Liver (tissue), 9 donors: ENCODE results near the gene SEMA3E. TPM values are rescaled to one million over a fixed set of nuclear protein-coding genes. Genes with fewer than 3 reads are reported as not detected.

Experiments
- DNase-seq: peaks from one replicate; pipeline ENCODE4 v3.0.0-alpha.2; 2017; ENCODE audit warnings: low spot score
- H3K27ac ChIP-seq, 2 donors: one replicate each; pipeline ENCODE4 v1.7.0; 2013; ENCODE audit warnings: inconsistent platforms in 2 of 2, low read length in 2 of 2, control low read depth in 1 of 2, low read depth in 1 of 2, mild to moderate bottlenecking in 1 of 2
- H3K27me3 ChIP-seq, 4 donors: one replicate each; pipeline versions ENCODE4 v1.6.1 to v1.7.0; 2013; ENCODE audit warnings: low read length in 3 of 4, inconsistent platforms in 1 of 4, mild to moderate bottlenecking in 1 of 4, moderate library complexity in 1 of 4; ENCODE audit not compliant: control insufficient read depth in 4 of 4, insufficient read depth in 4 of 4
- H3K36me3 ChIP-seq, 4 donors: one replicate each; pipeline versions ENCODE4 v1.6.1 to v1.7.0; 2013; ENCODE audit warnings: low read length in 3 of 4, mild to moderate bottlenecking in 3 of 4, low read depth in 1 of 4, moderate library complexity in 1 of 4; ENCODE audit not compliant: control insufficient read depth in 4 of 4, insufficient read depth in 3 of 4
- H3K4me1 ChIP-seq, 4 donors: one replicate each; pipeline versions ENCODE4 v1.6.1 to v1.7.0; 2013; ENCODE audit warnings: low read length in 3 of 4, mild to moderate bottlenecking in 3 of 4, moderate library complexity in 1 of 4; ENCODE audit not compliant: control insufficient read depth in 4 of 4, insufficient read depth in 4 of 4
- H3K4me3 ChIP-seq, 3 donors: one replicate each; pipeline versions ENCODE4 v1.6.1 to v1.7.0; 2013; ENCODE audit warnings: low read length in 3 of 3, control low read depth in 1 of 3, low read depth in 1 of 3, mild to moderate bottlenecking in 1 of 3
- H3K9ac ChIP-seq, 2 donors: one replicate each; pipeline ENCODE4 v1.7.0; 2013; ENCODE audit warnings: low read length in 2 of 2, mild to moderate bottlenecking in 2 of 2, moderate library complexity in 2 of 2, control low read depth in 1 of 2, low read depth in 1 of 2
- H3K9me3 ChIP-seq, 4 donors: one replicate each; pipeline versions ENCODE4 v1.6.1 to v1.7.0; 2013; ENCODE audit warnings: low read length in 3 of 4; ENCODE audit not compliant: control insufficient read depth in 4 of 4
- ATF3 ChIP-seq: IDR thresholded peaks from 2 replicates; pipeline ENCODE4 v1.6.1; 2016; ENCODE audit warnings: antibody characterized with exemption
- EGR1 ChIP-seq, 2 donors: IDR thresholded peaks; 2 replicates each; pipeline ENCODE4 v1.6.1; 2016 to 2018; ENCODE audit warnings: antibody characterized with exemption in 2 of 2, low read depth in 2 of 2
- FOXA1 ChIP-seq: IDR thresholded peaks from 2 replicates; pipeline ENCODE4 v1.6.1; 2016; ENCODE audit warnings: antibody characterized with exemption
- FOXA2 ChIP-seq: IDR thresholded peaks from 2 replicates; pipeline ENCODE4 v1.6.1; 2016; ENCODE audit warnings: antibody characterized with exemption
- GABPA ChIP-seq, 2 donors: IDR thresholded peaks in 1 of 2; conservative IDR thresholded peaks in 1 of 2; 2 replicates each; pipeline ENCODE4 v1.6.1; 2016; ENCODE audit warnings: antibody characterized with exemption in 2 of 2, mild to moderate bottlenecking in 1 of 2, moderate library complexity in 1 of 2
- HNF4A ChIP-seq, 2 donors: conservative IDR thresholded peaks; 2 replicates each; pipeline ENCODE4 v1.6.1; 2016; ENCODE audit warnings: antibody characterized with exemption in 2 of 2, mild to moderate bottlenecking in 2 of 2
- HNF4G ChIP-seq: IDR thresholded peaks from 2 replicates; pipeline ENCODE4 v1.6.1; 2016; ENCODE audit warnings: antibody characterized with exemption
- JUND ChIP-seq, 2 donors: IDR thresholded peaks; 2 replicates each; pipeline ENCODE4 v1.6.1; 2016; ENCODE audit warnings: antibody characterized with exemption in 2 of 2
- MAX ChIP-seq: IDR thresholded peaks from 2 replicates; pipeline ENCODE4 v1.6.1; 2016; ENCODE audit warnings: antibody characterized with exemption
- RAD21 ChIP-seq, 2 donors: IDR thresholded peaks; 2 replicates each; pipeline ENCODE4 v1.6.1; 2016; ENCODE audit warnings: antibody characterized with exemption in 2 of 2, mild to moderate bottlenecking in 2 of 2
- RXRA ChIP-seq, 2 donors: IDR thresholded peaks; 2 replicates each; pipeline ENCODE4 v1.6.1; 2017 to 2018; ENCODE audit warnings: antibody characterized with exemption in 2 of 2, mild to moderate bottlenecking in 1 of 2
- SP1 ChIP-seq: IDR thresholded peaks from 2 replicates; pipeline ENCODE4 v1.6.1; 2018; ENCODE audit warnings: antibody characterized with exemption, mild to moderate bottlenecking
- TAF1 ChIP-seq: conservative IDR thresholded peaks from 2 replicates; pipeline ENCODE4 v1.6.1; 2016; ENCODE audit warnings: antibody characterized with exemption, mild to moderate bottlenecking
- YY1 ChIP-seq: IDR thresholded peaks from 2 replicates; pipeline ENCODE4 v1.6.1; 2016; ENCODE audit warnings: antibody characterized with exemption, mild to moderate bottlenecking
- ZBTB33 ChIP-seq: IDR thresholded peaks from 2 replicates; pipeline ENCODE4 v1.6.1; 2016; ENCODE audit warnings: antibody characterized with exemption
- WGBS: extraction: QIAGEN DNeasy Blood & Tissue Kit; methylation state at CpG from one replicate; pipeline ENCODE4 v1.1.7; 2013; 5-methylcytosine and 5-hydroxymethylcytosine counted together
- polyA plus RNA-seq, 2 donors: library from polyadenylated mRNA; stranded (reverse) in 1 of 2; unstranded in 1 of 2; fragments of 200-250 nt in 1 of 2; fragments of >200 nt in 1 of 2; fragmentation: Nextera tagmentation in 1 of 2; extraction: Ambion mirVana in 1 of 2; gene quantifications; one replicate each; pipeline versions ENCODE4 v1.2.1 to v1.2.3, GENCODE V29; 2013 to 2015
- total RNA-seq, 2 donors: library from RNA; depleted of rRNA; stranded (reverse); fragments of >200 nt; gene quantifications; one replicate each; pipeline ENCODE4 v1.2.3, GENCODE V29; 2014
- TF ChIP-seq, protein P1 (sequence below): fragments of 150-350 bp; IDR thresholded peaks from 2 replicates; pipeline ENCODE4 v1.5.1; 2017; ENCODE audit warnings: improper control_type of control experiment, low read depth, low read length; ENCODE audit not compliant: missing input control
- TF ChIP-seq, protein P2 (sequence below): IDR thresholded peaks from 2 replicates; pipeline ENCODE4 v1.6.1; 2016; ENCODE audit warnings: antibody characterized with exemption, mild to moderate bottlenecking
- donor health status: healthy.
- donor health status: healthy.
- donor health status: healthy.
- donor health status: healthy.
- donor health status: healthy.

Gene SEMA3E
- total and polyA plus RNA-seq, 4 donors, result 0.20 to 1.2 (median 0.59) TPM; not detected in 1

- Histone ChIP-seq H3K4me1 (no peaks in the 10 kb centered on the region), H3K27me3 (no peaks in the 10 kb centered on the region)
- WGBS, result 78% methylated on average over 4 of the region's 4 CpGs
Measured at GRCh38 chr7:83466187-83466923, 182.6 kb downstream of the SEMA3E start.

More at GRCh38 chr7:83466187-83466923, 182.6 kb downstream of the SEMA3E start:
- Histone ChIP-seq H3K36me3 (no peaks in the 10 kb centered on the region), H3K27ac (no peak overlapping the region), H3K9ac (no peak overlapping the region), H3K4me3 (no peak overlapping the region), H3K9me3 (no peaks in the 10 kb centered on the region)
- TF ChIP-seq HNF4A (conservative IDR thresholded peaks at IDR 0.05) (no peak), RAD21 (IDR thresholded peaks at IDR 0.05) (no peak), YY1 (no peak), JUND (IDR thresholded peaks at IDR 0.05) (no peak), HNF4G (no peak), RXRA (IDR thresholded peaks at IDR 0.05) (no peak), EGR1 (IDR thresholded peaks at IDR 0.05; ENCODE audit: low read depth in 2 of 2) (no peak), GABPA (IDR thresholded peaks at IDR 0.05 in 1 of 2, conservative IDR thresholded peaks at IDR 0.05 in 1 of 2) (no peak), MAX (no peak), SP1 (no peak), ATF3 (no peak), FOXA2 (no peak), TAF1 (no peak), ZBTB33 (no peak), FOXA1 (no peak)
- TF ChIP-seq, protein P1, sequence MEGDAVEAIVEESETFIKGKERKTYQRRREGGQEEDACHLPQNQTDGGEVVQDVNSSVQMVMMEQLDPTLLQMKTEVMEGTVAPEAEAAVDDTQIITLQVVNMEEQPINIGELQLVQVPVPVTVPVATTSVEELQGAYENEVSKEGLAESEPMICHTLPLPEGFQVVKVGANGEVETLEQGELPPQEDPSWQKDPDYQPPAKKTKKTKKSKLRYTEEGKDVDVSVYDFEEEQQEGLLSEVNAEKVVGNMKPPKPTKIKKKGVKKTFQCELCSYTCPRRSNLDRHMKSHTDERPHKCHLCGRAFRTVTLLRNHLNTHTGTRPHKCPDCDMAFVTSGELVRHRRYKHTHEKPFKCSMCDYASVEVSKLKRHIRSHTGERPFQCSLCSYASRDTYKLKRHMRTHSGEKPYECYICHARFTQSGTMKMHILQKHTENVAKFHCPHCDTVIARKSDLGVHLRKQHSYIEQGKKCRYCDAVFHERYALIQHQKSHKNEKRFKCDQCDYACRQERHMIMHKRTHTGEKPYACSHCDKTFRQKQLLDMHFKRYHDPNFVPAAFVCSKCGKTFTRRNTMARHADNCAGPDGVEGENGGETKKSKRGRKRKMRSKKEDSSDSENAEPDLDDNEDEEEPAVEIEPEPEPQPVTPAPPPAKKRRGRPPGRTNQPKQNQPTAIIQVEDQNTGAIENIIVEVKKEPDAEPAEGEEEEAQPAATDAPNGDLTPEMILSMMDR, result no peak
- TF ChIP-seq, protein P2, sequence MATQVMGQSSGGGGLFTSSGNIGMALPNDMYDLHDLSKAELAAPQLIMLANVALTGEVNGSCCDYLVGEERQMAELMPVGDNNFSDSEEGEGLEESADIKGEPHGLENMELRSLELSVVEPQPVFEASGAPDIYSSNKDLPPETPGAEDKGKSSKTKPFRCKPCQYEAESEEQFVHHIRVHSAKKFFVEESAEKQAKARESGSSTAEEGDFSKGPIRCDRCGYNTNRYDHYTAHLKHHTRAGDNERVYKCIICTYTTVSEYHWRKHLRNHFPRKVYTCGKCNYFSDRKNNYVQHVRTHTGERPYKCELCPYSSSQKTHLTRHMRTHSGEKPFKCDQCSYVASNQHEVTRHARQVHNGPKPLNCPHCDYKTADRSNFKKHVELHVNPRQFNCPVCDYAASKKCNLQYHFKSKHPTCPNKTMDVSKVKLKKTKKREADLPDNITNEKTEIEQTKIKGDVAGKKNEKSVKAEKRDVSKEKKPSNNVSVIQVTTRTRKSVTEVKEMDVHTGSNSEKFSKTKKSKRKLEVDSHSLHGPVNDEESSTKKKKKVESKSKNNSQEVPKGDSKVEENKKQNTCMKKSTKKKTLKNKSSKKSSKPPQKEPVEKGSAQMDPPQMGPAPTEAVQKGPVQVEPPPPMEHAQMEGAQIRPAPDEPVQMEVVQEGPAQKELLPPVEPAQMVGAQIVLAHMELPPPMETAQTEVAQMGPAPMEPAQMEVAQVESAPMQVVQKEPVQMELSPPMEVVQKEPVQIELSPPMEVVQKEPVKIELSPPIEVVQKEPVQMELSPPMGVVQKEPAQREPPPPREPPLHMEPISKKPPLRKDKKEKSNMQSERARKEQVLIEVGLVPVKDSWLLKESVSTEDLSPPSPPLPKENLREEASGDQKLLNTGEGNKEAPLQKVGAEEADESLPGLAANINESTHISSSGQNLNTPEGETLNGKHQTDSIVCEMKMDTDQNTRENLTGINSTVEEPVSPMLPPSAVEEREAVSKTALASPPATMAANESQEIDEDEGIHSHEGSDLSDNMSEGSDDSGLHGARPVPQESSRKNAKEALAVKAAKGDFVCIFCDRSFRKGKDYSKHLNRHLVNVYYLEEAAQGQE, result no peak
- DNase-seq, result no peak
